GM18909 (cell line): Measurements from ENCODE around the gene ANKRD1.

Experiments
- ATAC-seq: cut with Tn5 transposase; IDR thresholded peaks from one replicate; pipeline ENCODE4 v1.9.1; 2021; ENCODE audit warnings: mild to moderate bottlenecking; ENCODE audit not compliant: unreplicated experiment, poor library complexity

ANKRD1 gene

GRCh38 chr10:90936276-90936659 lies 15.4 kb upstream of the ANKRD1 start:
- ATAC-seq, result no peak

GRCh38 chr10:90935581-90936275 lies 14.8 kb upstream of the ANKRD1 start:
- ATAC-seq, result no peak

GRCh38 chr10:90930971-90931871 lies 10.3 kb upstream of the ANKRD1 start:
- ATAC-seq, result no peak

DNA sequence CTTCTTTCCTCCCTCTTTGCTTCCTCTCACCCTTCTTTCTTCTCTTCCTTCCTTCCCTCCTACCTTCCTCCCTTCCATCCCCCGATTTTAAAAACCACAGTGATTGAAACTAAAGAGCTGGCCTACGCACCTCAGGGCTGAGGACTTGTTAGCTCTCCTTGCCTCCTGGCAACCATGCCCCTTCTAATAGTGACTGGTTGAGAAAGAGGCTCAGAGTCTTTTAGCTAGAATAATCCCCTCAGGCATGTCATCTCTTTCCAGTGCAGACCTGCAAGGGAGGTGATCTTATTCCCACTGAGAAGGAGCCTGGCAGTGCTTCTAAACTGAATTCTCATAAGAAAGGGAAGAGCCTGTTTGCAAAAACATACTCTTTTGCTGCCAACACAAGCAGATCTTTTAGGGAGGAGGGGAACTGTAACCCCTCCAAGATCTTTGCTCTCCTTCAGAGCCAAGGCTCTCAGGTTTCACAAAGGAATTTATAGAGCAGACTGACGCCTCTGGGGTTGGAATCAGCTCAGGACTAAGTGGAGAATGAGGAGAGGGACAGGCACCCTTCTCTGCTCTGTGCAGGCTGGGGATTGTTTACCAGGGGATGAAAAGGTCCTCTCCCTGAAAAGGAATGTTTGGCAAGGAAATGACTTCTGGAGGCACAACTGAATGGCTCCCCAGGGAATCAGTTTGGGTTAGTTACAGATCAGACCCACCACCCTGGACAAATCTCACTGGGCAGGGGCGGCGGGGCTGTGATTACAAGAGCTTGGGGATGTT lies 9.4 kb upstream of the ANKRD1 start:
- ATAC-seq, result no peak

GRCh38 chr10:90929179-90929578 lies 8.3 kb upstream of the ANKRD1 start:
- ATAC-seq, result no peak

DNA sequence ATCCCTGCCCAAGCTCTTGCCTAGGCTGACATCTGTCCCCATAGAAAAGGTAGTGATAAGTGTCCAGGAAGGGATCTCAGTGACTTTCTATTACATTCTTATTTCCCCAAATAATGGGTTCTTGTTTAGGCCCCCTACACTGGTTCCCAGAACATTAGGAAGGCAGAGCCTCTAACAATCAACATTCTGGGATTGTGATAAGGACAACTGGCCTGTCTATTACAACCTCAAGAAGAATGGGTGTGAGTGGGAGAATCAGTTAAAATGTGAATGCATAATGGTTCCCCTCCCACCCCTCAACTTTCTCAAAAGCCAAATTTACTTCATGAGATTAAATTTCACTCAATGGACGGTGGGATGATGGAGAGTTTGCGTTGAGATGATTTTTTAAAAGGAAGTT lies 6.4 kb upstream of the ANKRD1 start:
- no peak for ATAC-seq

GRCh38 chr10:90925079-90926029 lies 4.5 kb upstream of the ANKRD1 start:
- no peak for ATAC-seq

GRCh38 chr10:90924552-90924951 lies 3.7 kb upstream of the ANKRD1 start:
- no peak for ATAC-seq

DNA sequence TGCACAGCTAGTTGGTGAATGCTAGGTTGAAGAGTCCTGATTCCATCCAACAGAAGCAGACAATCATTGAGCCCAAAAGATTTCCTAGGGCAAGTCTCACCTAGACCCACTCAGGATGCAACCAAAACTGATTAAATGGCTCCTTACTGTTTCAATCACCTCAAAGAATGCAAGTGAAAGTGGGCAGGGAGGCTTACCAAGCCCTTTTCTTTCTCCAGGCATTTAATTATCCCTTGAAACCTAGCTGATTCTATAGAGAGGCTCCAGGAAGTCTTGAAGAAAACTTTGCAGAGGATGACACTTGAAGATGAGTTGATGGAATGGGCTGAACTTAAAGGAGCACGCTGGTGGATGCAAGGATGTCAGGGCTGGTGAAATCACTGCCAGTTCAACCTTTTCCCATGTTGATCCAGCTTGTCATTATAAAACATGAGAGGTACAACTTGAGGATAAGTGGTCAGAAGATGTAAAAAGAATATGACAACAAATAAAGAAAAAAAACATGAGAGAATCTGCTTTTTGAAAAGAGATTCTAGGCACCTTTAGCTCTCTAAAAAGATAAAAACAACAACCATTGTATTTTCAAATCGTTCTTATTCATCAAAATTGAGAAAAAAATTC lies 2.3 kb upstream of the ANKRD1 start:
- ATAC-seq, result no peak

DNA sequence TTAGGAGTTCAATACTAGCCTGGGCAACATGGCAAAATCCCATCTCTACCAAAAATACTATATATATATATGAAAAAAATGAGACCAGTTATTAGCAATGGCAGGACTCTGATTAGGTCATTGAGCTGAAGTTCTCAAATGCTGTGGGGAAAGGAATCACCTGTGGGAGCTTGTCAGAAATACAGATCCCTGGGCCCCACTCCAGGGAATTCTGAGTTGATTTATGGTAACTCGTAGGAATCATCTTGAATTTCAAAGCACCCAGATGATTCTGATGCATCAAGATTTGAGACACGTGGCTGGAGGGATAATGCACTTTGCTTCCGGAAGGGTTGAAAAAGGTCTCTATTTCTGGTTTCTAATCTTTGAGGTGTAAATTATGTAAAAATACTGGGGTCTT lies 1.0 kb upstream of the ANKRD1 start:
- no peak for ATAC-seq

- no peak for ATAC-seq
Measured at GRCh38 chr10:90919683-90920574, 958 bp downstream of the ANKRD1 start.

GRCh38 chr10:90917968-90918318 lies 2.9 kb downstream of the ANKRD1 start:
- ATAC-seq, result no peak

DNA sequence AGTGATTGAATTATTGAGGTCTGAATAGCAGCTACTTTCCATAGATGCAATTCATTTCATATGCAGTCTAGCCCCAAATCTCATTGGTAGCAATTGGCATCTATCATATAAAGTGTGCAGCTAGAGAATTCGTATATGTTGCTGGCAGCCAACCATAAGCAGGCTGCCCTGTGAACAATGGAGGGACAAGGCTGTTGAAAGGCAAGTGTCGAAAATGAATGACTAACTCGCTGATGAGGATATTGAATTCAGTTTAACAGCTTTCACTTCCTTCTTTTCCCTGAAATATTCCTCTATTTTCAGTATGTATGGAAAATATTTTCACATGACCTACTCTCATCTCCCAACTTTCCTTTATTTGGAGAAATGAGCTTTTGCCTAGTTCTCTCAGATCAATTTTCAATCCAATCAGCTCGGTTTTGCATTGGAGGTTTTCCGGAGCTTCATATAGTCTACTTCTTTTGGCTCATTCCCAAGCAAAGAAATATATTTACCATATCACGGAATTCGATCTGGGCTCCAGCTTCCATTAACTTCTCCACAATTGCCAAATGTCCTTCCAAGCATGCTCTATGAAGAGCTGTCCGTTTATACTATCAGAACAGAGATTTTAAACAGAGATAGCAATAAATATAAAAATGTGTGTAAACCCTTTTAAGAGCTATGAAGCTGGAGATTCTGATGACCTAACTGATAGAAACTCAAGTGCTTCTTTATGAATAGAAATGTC lies 3.5 kb downstream of the ANKRD1 start:
- no peak for ATAC-seq

DNA sequence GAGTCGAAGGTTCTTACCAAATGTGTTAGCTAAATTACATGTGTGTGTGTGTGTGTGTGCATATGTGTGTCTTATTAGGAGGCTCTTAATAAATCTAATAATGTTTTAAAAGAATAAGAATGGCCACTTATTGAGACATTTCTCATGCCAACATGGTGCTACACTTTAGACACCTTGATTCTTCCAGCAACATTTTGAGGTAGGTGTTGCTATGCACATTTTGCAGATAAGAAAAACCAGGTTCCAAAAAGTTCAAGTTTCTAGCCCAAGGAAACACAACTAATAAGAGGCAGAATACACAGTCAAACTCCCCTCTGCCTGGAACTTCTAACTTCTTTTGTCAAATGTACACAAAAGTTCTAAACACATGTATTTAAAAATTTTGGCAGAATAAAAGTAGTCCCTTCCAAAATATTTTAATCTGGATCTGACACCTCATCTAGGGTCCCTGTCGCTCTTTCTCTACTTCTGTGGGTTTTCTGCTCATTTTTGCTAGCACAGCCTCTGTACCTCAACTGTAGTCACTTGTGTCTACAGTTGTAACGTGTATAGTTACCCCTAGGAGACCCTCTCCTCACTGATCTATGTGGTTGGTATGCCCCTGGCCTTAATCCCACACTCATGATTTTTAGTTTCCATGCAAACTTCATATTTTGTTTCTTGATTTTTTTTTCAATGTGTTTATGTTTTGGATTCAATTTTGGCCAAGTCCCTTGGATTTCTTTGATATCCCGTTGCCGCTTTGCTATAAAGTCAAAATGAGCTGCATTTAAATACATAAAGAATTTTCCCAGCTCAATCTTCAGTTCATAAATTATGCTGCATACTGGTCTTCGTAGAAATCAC lies 4.3 kb downstream of the ANKRD1 start:
- ATAC-seq, result no peak

GRCh38 chr10:90915766-90916075 lies 5.2 kb downstream of the ANKRD1 start:
- ATAC-seq, result no peak

DNA sequence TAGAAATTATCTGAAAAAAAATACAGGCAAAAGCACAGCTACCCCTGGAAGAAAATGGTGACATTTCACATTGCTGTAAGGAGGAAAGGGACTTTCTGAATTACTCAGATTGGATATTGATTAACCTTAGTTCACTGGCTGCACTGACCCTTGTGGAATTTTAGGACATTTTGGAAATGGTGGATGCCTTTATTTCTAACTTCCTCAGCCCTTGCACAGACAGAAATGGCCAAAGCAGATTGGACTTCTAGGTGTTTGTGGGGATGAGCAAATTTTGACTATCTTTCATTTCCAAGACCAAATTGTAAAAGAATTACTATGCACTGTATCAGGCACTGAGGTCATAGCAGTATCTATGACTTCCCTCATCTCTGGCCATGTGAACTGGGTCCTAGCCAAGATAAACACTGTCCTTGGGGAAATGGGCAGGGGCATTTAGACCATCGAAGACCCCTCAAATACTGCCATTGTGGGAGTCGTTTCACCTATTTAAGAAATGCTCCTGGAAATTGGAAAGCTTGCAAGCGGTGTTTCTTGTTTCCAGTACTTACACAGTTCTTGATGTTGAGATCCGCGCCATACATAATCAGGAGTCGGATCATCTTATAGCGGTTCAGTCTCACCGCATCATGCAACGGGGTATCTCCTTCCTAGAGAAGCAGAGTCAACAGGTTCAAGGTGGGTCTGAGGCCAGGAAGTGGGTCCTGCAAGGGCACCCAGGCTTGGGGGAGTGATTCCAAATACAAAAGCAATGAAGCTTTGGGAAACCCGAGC lies 5.7 kb downstream of the ANKRD1 start:
- ATAC-seq, result no peak
